Endothelial cell of umbilical vein (primary cell): ENCODE measurements around the gene TTLL11. TPM values are rescaled to one million over a fixed set of nuclear protein-coding genes. Genes with fewer than 3 reads are reported as not detected.
A peak's percentile ranks its signal among the peaks of the same experiment; 100 is the strongest.

Experiments used
- BruUV-seq: library from RNA; stranded (reverse); fragments of 400-500 nt; replicated peaks from 2 replicates; lab custom pipeline; 2021; lab: Mats Ljungman, UMichigan
- CTCF ChIA-PET: fragments of 300-600, 350-600 bp; sonication (Branson Sonifier 250); formaldehyde crosslinking; loops from one replicate; lab custom pipeline; 2021; ENCODE audit warnings: antibody characterized with exemption, inconsistent platforms; lab: Charles Lee
- POLR2A ChIA-PET: fragments of 300-600, 350-600 bp; sonication (Branson Sonifier 250); formaldehyde crosslinking; loops from one replicate; lab custom pipeline; 2021; ENCODE audit warnings: antibody characterized with exemption, inconsistent platforms; lab: Charles Lee
- DNase-seq: peaks from one replicate; pipeline ENCODE4 v3.0.0-alpha.2; 2011; ENCODE audit warnings: low read depth, low spot score
- FAIRE-seq: peaks from 2 replicates; lab custom pipeline; 2011; peaks lifted over from hg19 to GRCh38; lab: Jason Lieb, UNC
- H2AFZ ChIP-seq: 2 replicates; pipeline ENCODE4 v1.6.0; 2012; ENCODE audit warnings: low read depth, low read length, control low read depth, inconsistent platforms
- H3K27ac ChIP-seq: 2 replicates; pipeline ENCODE4 v1.5.1; 2011; ENCODE audit warnings: low read depth, mild to moderate bottlenecking, control low read depth, low read length, moderate library complexity; ENCODE audit not compliant: insufficient read depth
- H3K27me3 ChIP-seq, 2 experiments: 2 replicates each; pipeline versions ENCODE4 v1.6.0 to v1.6.1; 2011; ENCODE audit warnings: low read length in 2 of 2, mixed read lengths in 1 of 2; ENCODE audit not compliant: control insufficient read depth in 2 of 2, insufficient read depth in 2 of 2
- H3K36me3 ChIP-seq, 2 experiments: 2 replicates in 1 of 2; 3 replicates in 1 of 2; pipeline ENCODE4 v1.5.1; 2011; ENCODE audit warnings: low read length in 2 of 2, mild to moderate bottlenecking in 1 of 2, moderate library complexity in 1 of 2; ENCODE audit not compliant: control insufficient read depth in 2 of 2, insufficient read depth in 2 of 2; ENCODE audit errors: extremely low read depth in 1 of 2
- H3K4me1 ChIP-seq: 3 replicates; pipeline ENCODE4 v1.5.1; 2011; ENCODE audit warnings: mild to moderate bottlenecking, low read length; ENCODE audit not compliant: control insufficient read depth, insufficient read depth; ENCODE audit errors: extremely low read depth
- H3K4me2 ChIP-seq: 2 replicates; pipeline ENCODE4 v1.6.1; 2011; ENCODE audit warnings: low read length, control low read depth, mixed read lengths; ENCODE audit not compliant: insufficient read depth
- H3K4me3 ChIP-seq, 3 experiments: fragments of 200-600 bp in 1 of 3; sonication (generic), shearing (Covaris generic) in 1 of 3; replicated peaks in 1 of 3; 2 replicates each; pipeline ENCODE4 v1.5.1; 2011 to 2016; ENCODE audit warnings: control low read depth in 3 of 3, low read length in 3 of 3, mild to moderate bottlenecking in 2 of 3, inconsistent platforms in 1 of 3, low read depth in 1 of 3, moderate library complexity in 1 of 3; ENCODE audit not compliant: insufficient read depth in 1 of 3
- H3K79me2 ChIP-seq: 2 replicates; pipeline ENCODE4 v1.6.0; 2012; ENCODE audit warnings: low read length, inconsistent platforms; ENCODE audit not compliant: control insufficient read depth, insufficient read depth
- H3K9ac ChIP-seq: replicated peaks from 2 replicates; pipeline ENCODE3; 2011; ENCODE audit warnings: low read length, control low read depth; ENCODE audit not compliant: insufficient read depth; ENCODE audit errors: extremely low read depth
- H3K9me1 ChIP-seq: replicated peaks from 3 replicates; pipeline ENCODE4 v1.6.0; 2011; ENCODE audit warnings: mild to moderate bottlenecking, low read length; ENCODE audit not compliant: control insufficient read depth, insufficient read depth; ENCODE audit errors: extremely low read depth
- H3K9me3 ChIP-seq: replicated peaks from 2 replicates; pipeline ENCODE4 v1.5.1; 2012; ENCODE audit warnings: low read length, inconsistent platforms; ENCODE audit not compliant: control insufficient read depth, insufficient read depth
- H4K20me1 ChIP-seq: replicated peaks from 2 replicates; pipeline ENCODE3; 2011; ENCODE audit warnings: mild to moderate bottlenecking, low read length; ENCODE audit not compliant: control insufficient read depth, insufficient read depth; ENCODE audit errors: extremely low read depth
- CTCF ChIP-seq, 2 donors: IDR thresholded peaks; 1 replicate in 1 of 2; 2 replicates in 1 of 2; pipeline ENCODE4 v1.5.1; 2011; ENCODE audit warnings: low read length in 2 of 2, mild to moderate bottlenecking in 2 of 2, moderate library complexity in 2 of 2, control low read depth in 1 of 2, inconsistent platforms in 1 of 2, low read depth in 1 of 2; ENCODE audit not compliant: insufficient read depth in 1 of 2; ENCODE audit errors: extremely low read depth in 1 of 2
- EZH2 ChIP-seq: IDR thresholded peaks from 2 replicates; pipeline ENCODE4 v1.6.1; 2012; ENCODE audit warnings: borderline replicate concordance, low read depth, mild to moderate bottlenecking, moderate library complexity, low read length, inconsistent platforms; ENCODE audit not compliant: severe bottlenecking
- FOS ChIP-seq: IDR thresholded peaks from 2 replicates; pipeline ENCODE4 v1.6.1; 2011; ENCODE audit warnings: mild to moderate bottlenecking, low read length, moderate library complexity, borderline replicate concordance; ENCODE audit not compliant: insufficient read depth
- GATA2 ChIP-seq: IDR thresholded peaks from 2 replicates; pipeline ENCODE4 v1.7.0; 2011; ENCODE audit warnings: low read depth, mild to moderate bottlenecking, moderate library complexity, mixed read lengths, low read length; ENCODE audit not compliant: insufficient read length, insufficient read depth
- JUN ChIP-seq: IDR thresholded peaks from 2 replicates; pipeline ENCODE4 v1.6.1; 2011; ENCODE audit warnings: borderline replicate concordance, low read depth; ENCODE audit not compliant: insufficient read length, insufficient read depth
- MAX ChIP-seq: IDR thresholded peaks from 2 replicates; pipeline ENCODE4 v1.6.1; 2011; ENCODE audit not compliant: insufficient read depth, insufficient read length
- MYC ChIP-seq: IDR thresholded peaks from one replicate; pipeline ENCODE4 v1.6.1; 2011; ENCODE audit warnings: mild to moderate bottlenecking, low read depth, low read length
- POLR2A ChIP-seq: IDR thresholded peaks from 2 replicates; pipeline ENCODE4 v1.6.1; 2012; ENCODE audit warnings: low read depth, mild to moderate bottlenecking, control low read depth, low read length
- POLR2AphosphoS5 ChIP-seq: IDR thresholded peaks from 2 replicates; pipeline ENCODE4 v1.6.1; 2012; ENCODE audit warnings: low read depth, mild to moderate bottlenecking, control low read depth, low read length, moderate library complexity; ENCODE audit not compliant: insufficient read depth
- dilution Hi-C: fragments of 300-500 bp; cut with MboI; formaldehyde crosslinking; loops from one replicate; pipeline ENCODE4 v1.15.0; 2019; ENCODE audit warnings: low sequenced_read_pairs; ENCODE audit not compliant: extremely low pct_ligation_motif_present
- intact Hi-C: fragments of 100-400 bp; cut with micrococcal nuclease; formaldehyde crosslinking; loops from one replicate; pipeline ENCODE4 v1.10.0; 2022
- polyA plus RNA-seq, 4 experiments: library from polyadenylated mRNA; depleted of rRNA in 3 of 4; stranded (reverse) in 3 of 4; unstranded in 1 of 4; fragments of >200 nt; gene quantifications; 2 replicates each; pipeline versions ENCODE4 v1.2.1 to v1.2.3, GENCODE V29; 2011 to 2012; ENCODE audit warnings: missing spikeins in 1 of 4
- total RNA-seq: library from RNA; stranded (reverse); gene quantifications from 2 replicates; pipeline ENCODE4 v1.2.3, GENCODE V29; 2021

TTLL11 gene
- total and polyA plus RNA-seq, 2 donors (not counting 3 experiments of a cell fraction or from before 2014, with no cell fraction given) = 4.9 to 5.1 TPM

DNA sequence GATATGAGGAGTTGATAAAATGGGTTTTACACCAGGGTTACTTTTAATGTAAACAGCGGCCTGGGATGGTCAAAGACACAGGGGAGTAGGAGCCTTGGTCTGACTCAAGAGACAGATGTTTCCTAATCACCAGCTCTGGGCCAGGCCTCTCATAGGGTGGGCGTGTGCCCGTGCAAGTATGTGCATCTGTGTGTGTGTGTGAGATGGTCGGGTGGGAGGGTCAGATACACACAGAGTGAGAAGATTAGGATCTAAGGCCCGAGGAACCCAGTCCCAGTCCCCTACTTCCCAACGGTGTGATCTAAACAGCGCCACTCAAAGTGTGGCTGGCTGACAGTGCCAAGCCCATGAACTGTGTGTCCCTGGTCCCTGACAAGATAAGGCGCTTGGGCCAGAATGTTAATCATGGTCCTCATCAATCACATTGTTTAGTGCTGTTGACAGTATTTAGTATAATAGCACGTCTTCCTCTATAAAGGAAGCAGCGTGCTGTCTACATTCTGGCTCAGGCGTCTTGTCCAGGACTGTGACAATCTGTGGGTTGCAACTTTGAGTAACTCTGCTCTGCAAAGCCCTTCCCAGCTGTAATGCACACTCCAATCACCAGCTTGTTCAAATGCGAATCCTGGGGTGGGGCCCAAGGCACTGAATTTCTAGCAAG, 267.9 kb downstream of the TTLL11 start:
- no TSS peak for BruUV-seq
- intact Hi-C loops (no loop called here), dilution Hi-C loops (no loop called here)
- no peak for TF ChIP-seq MAX
- H3K4me3 ChIP-seq = no peak overlapping the region
- H3K9me3 ChIP-seq = no peaks in the 10 kb centered on the region
- no peaks in the 10 kb centered on the region for H3K36me3 ChIP-seq
- H3K9me1 ChIP-seq = no peaks in the 10 kb centered on the region
- H3K9ac ChIP-seq = no peak overlapping the region
- H3K27me3 ChIP-seq = no peaks in the 10 kb centered on the region
- ChIA-PET POLR2A (no interaction called here), CTCF (interaction anchor here (1.0 kb wide), 1 partner anchor 12 kb away, joined by 3 read pairs; no protein-coding TSS in a partner anchor)
- H3K79me2 ChIP-seq = no peaks in the 10 kb centered on the region
- FAIRE-seq = no peak
- H3K27ac ChIP-seq = no peak overlapping the region
- H3K4me2 ChIP-seq = no peak overlapping the region
- no peak overlapping the region for H2AFZ ChIP-seq
- H4K20me1 ChIP-seq = no peaks in the 10 kb centered on the region
- DNase-seq = no peak
- H3K4me1 ChIP-seq = no peaks in the 10 kb centered on the region

DNA sequence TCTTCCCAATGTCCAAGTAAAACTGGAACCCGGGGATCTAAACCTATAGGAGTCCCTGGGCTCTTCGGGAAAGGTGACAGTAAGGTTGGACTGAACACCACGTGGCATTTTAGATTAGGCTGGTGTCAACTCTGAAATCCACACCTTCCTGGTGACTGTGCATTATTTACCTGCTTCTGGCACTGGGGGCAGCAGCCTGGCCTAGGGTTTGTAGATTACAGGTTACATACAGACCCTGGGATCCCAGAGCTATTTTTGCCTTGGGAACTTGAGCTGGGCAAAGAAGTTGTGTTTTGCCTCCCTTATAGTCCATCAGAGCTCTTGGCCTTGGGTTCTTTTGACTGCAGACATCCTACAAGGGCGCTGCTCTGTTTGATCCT, 268.5 kb downstream of the TTLL11 start:
- Histone ChIP-seq H3K27me3 (no peaks in the 10 kb centered on the region), H3K36me3 (no peaks in the 10 kb centered on the region), H2AFZ (no peak overlapping the region), H3K79me2 (no peaks in the 10 kb centered on the region), H4K20me1 (no peaks in the 10 kb centered on the region), H3K27ac (no peak overlapping the region), H3K9me3 (no peaks in the 10 kb centered on the region), H3K4me3 (no peak overlapping the region), H3K9ac (no peak overlapping the region), H3K4me1 (no peaks in the 10 kb centered on the region), H3K4me2 (no peak overlapping the region), H3K9me1 (no peaks in the 10 kb centered on the region)
- CTCF ChIA-PET = no interaction called here
- peak; percentile 28 for FAIRE-seq
- no TSS peak for BruUV-seq
- POLR2A ChIA-PET = no interaction called here
- intact Hi-C loops = no loop called here
- no peak for TF ChIP-seq CTCF (IDR thresholded peaks at IDR 0.05; ENCODE audit: extremely low read depth in 1 of 2, insufficient read depth in 1 of 2, low read depth in 1 of 2, low read length in 2 of 2)
- TF ChIP-seq EZH2 = no peak
- TF ChIP-seq MAX = no peak
- TF ChIP-seq POLR2AphosphoS5 = no peak
- TF ChIP-seq FOS = no peak
- no peak for TF ChIP-seq POLR2A
- no peak for TF ChIP-seq JUN
- TF ChIP-seq MYC = no peak
- TF ChIP-seq GATA2 = no peak
- no peak for DNase-seq
- dilution Hi-C loops = no loop called here
